ENCODE results near the gene AP3S2.

DNA sequence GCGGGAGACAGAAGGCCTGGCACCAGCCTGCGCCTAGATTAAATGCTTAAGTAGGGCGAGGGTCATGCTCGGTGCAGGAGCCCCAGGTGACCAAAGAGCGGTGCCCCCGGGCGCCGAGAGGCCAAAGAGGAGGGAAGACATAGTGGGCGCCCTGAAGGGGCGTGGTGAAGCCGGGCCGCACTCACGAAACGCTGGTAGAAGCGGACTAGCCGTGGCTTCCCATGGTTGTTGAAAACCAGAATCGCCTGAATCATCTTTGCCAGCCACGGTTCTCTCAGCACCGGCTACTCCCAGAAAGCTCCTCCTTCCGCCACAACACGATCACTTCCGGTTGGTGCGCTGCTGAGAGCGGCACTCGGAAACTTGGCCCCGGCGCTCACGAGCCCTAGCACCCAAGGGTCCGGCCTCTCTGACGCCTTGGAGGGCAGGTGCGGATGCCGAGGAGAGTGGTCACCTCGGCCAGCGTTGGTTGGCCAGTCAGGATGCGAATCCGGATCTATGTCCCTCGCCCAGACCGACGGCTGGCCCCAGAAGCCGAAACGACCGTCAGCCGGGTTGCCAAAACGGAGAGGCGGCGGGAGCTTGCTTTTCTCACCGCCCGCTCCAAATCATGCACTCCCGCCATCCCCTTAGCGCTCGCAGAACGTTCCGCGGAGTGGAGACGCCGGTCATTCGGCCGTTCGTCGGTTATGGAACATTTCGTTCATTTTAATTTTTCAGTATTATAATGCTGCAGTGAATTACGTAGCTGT is at the start of gene AP3S2:
- TF ChIP-seq, protein P1, sequence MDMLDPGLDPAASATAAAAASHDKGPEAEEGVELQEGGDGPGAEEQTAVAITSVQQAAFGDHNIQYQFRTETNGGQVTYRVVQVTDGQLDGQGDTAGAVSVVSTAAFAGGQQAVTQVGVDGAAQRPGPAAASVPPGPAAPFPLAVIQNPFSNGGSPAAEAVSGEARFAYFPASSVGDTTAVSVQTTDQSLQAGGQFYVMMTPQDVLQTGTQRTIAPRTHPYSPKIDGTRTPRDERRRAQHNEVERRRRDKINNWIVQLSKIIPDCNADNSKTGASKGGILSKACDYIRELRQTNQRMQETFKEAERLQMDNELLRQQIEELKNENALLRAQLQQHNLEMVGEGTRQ (CRISPR knock-in tag; IDR thresholded peaks at IDR 0.05): no peak
- TF ChIP-seq, protein P2, sequence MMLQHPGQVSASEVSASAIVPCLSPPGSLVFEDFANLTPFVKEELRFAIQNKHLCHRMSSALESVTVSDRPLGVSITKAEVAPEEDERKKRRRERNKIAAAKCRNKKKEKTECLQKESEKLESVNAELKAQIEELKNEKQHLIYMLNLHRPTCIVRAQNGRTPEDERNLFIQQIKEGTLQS (CRISPR knock-in tag; conservative IDR thresholded peaks at IDR 0.05): no peak
- TF ChIP-seq, protein P3, sequence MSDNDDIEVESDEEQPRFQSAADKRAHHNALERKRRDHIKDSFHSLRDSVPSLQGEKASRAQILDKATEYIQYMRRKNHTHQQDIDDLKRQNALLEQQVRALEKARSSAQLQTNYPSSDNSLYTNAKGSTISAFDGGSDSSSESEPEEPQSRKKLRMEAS (CRISPR knock-in tag; IDR thresholded peaks at IDR 0.05): peak; percentile 86
- TF ChIP-seq NFATC4 (CRISPR knock-in tag; IDR thresholded peaks at IDR 0.05) (no peak), HMGA2 (CRISPR knock-in tag; IDR thresholded peaks at IDR 0.05) (no peak), ZNF263 (CRISPR knock-in tag; IDR thresholded peaks at IDR 0.05; ENCODE audit: low read depth) (no peak), GABPB1 (CRISPR knock-in tag; IDR thresholded peaks at IDR 0.05) (peak; percentile 94), SP1 (CRISPR knock-in tag; conservative IDR thresholded peaks at IDR 0.05) (peak; percentile 94), GTF2I (CRISPR knock-in tag; conservative IDR thresholded peaks at IDR 0.05) (no peak), FOXP1 (CRISPR knock-in tag; IDR thresholded peaks at IDR 0.05; ENCODE audit: borderline replicate concordance) (peak; percentile 98)
- TF ChIP-seq, protein P4, sequence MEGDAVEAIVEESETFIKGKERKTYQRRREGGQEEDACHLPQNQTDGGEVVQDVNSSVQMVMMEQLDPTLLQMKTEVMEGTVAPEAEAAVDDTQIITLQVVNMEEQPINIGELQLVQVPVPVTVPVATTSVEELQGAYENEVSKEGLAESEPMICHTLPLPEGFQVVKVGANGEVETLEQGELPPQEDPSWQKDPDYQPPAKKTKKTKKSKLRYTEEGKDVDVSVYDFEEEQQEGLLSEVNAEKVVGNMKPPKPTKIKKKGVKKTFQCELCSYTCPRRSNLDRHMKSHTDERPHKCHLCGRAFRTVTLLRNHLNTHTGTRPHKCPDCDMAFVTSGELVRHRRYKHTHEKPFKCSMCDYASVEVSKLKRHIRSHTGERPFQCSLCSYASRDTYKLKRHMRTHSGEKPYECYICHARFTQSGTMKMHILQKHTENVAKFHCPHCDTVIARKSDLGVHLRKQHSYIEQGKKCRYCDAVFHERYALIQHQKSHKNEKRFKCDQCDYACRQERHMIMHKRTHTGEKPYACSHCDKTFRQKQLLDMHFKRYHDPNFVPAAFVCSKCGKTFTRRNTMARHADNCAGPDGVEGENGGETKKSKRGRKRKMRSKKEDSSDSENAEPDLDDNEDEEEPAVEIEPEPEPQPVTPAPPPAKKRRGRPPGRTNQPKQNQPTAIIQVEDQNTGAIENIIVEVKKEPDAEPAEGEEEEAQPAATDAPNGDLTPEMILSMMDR (IDR thresholded peaks at IDR 0.05): no peak
- TF ChIP-seq, protein P5, sequence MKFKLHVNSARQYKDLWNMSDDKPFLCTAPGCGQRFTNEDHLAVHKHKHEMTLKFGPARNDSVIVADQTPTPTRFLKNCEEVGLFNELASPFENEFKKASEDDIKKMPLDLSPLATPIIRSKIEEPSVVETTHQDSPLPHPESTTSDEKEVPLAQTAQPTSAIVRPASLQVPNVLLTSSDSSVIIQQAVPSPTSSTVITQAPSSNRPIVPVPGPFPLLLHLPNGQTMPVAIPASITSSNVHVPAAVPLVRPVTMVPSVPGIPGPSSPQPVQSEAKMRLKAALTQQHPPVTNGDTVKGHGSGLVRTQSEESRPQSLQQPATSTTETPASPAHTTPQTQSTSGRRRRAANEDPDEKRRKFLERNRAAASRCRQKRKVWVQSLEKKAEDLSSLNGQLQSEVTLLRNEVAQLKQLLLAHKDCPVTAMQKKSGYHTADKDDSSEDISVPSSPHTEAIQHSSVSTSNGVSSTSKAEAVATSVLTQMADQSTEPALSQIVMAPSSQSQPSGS (CRISPR knock-in tag; IDR thresholded peaks at IDR 0.05; ENCODE audit: borderline replicate concordance, low read depth): peak; percentile 79; the same call in 1 of the 2 replicates
- TF ChIP-seq, protein P6, sequence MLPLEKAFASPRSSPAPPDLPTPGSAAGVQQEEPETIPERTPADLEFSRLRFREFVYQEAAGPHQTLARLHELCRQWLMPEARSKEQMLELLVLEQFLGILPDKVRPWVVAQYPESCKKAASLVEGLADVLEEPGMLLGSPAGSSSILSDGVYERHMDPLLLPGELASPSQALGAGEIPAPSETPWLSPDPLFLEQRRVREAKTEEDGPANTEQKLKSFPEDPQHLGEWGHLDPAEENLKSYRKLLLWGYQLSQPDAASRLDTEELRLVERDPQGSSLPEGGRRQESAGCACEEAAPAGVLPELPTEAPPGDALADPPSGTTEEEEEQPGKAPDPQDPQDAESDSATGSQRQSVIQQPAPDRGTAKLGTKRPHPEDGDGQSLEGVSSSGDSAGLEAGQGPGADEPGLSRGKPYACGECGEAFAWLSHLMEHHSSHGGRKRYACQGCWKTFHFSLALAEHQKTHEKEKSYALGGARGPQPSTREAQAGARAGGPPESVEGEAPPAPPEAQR (CRISPR knock-in tag; IDR thresholded peaks at IDR 0.05): no peak
